GM08714 (cell line): ENCODE data around the gene PAN2.
"Not testable (repeated sequence)": the region's sequence is repeated elsewhere in the genome, so short reads cannot be mapped to it uniquely, and the experiment has no call there.

Experiments
- H3K4me3 ChIP-seq: fragments of 200-500 bp; sonication (Bioruptor generic); 2 replicates; pipeline ENCODE4 v1.5.1; 2014; ENCODE audit warnings: mild to moderate bottlenecking, low read length, inconsistent platforms
- ZNF274 ChIP-seq: IDR thresholded peaks from 2 replicates; pipeline ENCODE4 v1.6.1; 2012; ENCODE audit warnings: mild to moderate bottlenecking, low read depth, low read length

Gene PAN2

GRCh38 chr12:56359851-56360767 lies 26.3 kb upstream of the PAN2 start, which contains the start of gene STAT2:
TSS of gene STAT2 (minus strand) at chr12:56360107. CDS start at chr12:56356571, 3,536 bp downstream.
- TF ChIP-seq ZNF274: no peak
- peak within 1 kb of the TSS; percentile 97 for H3K4me3 ChIP-seq

GRCh38 chr12:56358836-56359532 lies 25.2 kb upstream of the PAN2 start:
- TF ChIP-seq ZNF274: no peak
- peak overlapping the region; percentile 97 for H3K4me3 ChIP-seq

GRCh38 chr12:56351325-56351724 lies 17.5 kb upstream of the PAN2 start:
- H3K4me3 ChIP-seq: no peak overlapping the region
- TF ChIP-seq ZNF274: no peak

- no peak overlapping the region for H3K4me3 ChIP-seq
- TF ChIP-seq ZNF274: no peak
Observed at GRCh38 chr12:56350662-56351061, 16.9 kb upstream of the PAN2 start.

GRCh38 chr12:56348776-56349175 lies 15.0 kb upstream of the PAN2 start:
- TF ChIP-seq ZNF274: no peak
- no peak overlapping the region for H3K4me3 ChIP-seq

GRCh38 chr12:56347255-56347654 lies 13.5 kb upstream of the PAN2 start:
- H3K4me3 ChIP-seq: not testable (repeated sequence)

- H3K4me3 ChIP-seq: no peak overlapping the region
- TF ChIP-seq ZNF274: no peak
Observed at GRCh38 chr12:56346675-56347074, 12.9 kb upstream of the PAN2 start.

- H3K4me3 ChIP-seq: not testable (repeated sequence)
Observed at GRCh38 chr12:56342290-56342689, 8.5 kb upstream of the PAN2 start.

- TF ChIP-seq ZNF274: no peak
- no peak overlapping the region for H3K4me3 ChIP-seq
Observed at GRCh38 chr12:56341616-56342015, 7.8 kb upstream of the PAN2 start.

GRCh38 chr12:56339158-56339422 lies 5.3 kb upstream of the PAN2 start:
- no peak overlapping the region; the same call in 1 of the 2 replicates for H3K4me3 ChIP-seq
- TF ChIP-seq ZNF274: no peak

- no peak for TF ChIP-seq ZNF274
- no peak within 1 kb of the TSS; the same call in 1 of the 2 replicates for H3K4me3 ChIP-seq
Observed at GRCh38 chr12:56338308-56339157, 4.7 kb upstream of the PAN2 start, which contains the start of gene IL23A. TSS of gene IL23A (plus strand) at chr12:56338884. CDS start at chr12:56339045, 161 bp downstream.

GRCh38 chr12:56337753-56338251 lies 4.0 kb upstream of the PAN2 start:
- no peak for TF ChIP-seq ZNF274
- H3K4me3 ChIP-seq: no peak overlapping the region

GRCh38 chr12:56336361-56337167 lies 2.8 kb upstream of the PAN2 start:
- no peak for TF ChIP-seq ZNF274
- H3K4me3 ChIP-seq: no peak overlapping the region

- H3K4me3 ChIP-seq: not testable (repeated sequence)
Observed at GRCh38 chr12:56335527-56335926, 1.7 kb upstream of the PAN2 start.
